Measurements from ENCODE around the gene IKZF4.

IKZF4 gene

GRCh38 chr12:56082967-56083366 is 62.1 kb downstream of the IKZF4 start:
- DNase-seq (no peak), ATAC-seq (no peak)

- ATAC-seq (peak; percentile 42), DNase-seq (peak; percentile 64)
Observed at GRCh38 chr12:56084958-56085543, 64.2 kb downstream of the IKZF4 start.

- no peak for ATAC-seq
Observed at GRCh38 chr12:56086096-56086495, 65.3 kb downstream of the IKZF4 start.

GRCh38 chr12:56086608-56087007 is 65.8 kb downstream of the IKZF4 start:
- ATAC-seq (no peak), DNase-seq (no peak)

More at GRCh38 chr12:56086096-56086495, 65.3 kb downstream of the IKZF4 start:
- no peak for DNase-seq

- no peak for DNase-seq
- ATAC-seq = no peak
Observed at GRCh38 chr12:56087220-56087619, 66.4 kb downstream of the IKZF4 start.

Data from stimulated activated naive CD8-positive, alpha-beta T cell treated with anti-CD3 and anti-CD28 coated beads, Interleukin-15, Interleukin-2, amounts not matched to agents 100 U/mL and 50 U/mL, for 24 hours (primary cell).